Body of pancreas (tissue), 4 donors: ENCODE measurements around the gene MTFMT. TPM values are rescaled to one million over a fixed set of nuclear protein-coding genes. Genes with fewer than 3 reads are reported as not detected.

Experiments
- ATAC-seq: fragments of 150-250 bp; one replicate; pipeline ENCODE4 v1.9.1; 2016
- DNase-seq, 4 donors: peaks; one replicate each; pipeline ENCODE4 v3.0.0-alpha.2; 2019
- H3K27ac ChIP-seq, 4 donors: fragments of 200-600 bp; sonication (generic); 1 replicate in 3 of 4; 2 replicates in 1 of 4; pipeline versions ENCODE4 v1.5.1 to v1.6.1; 2016 to 2019; ENCODE audit warnings: mild to moderate bottlenecking in 1 of 4, mixed read lengths in 1 of 4, moderate library complexity in 1 of 4
- H3K27me3 ChIP-seq, 2 donors: fragments of 200-600 bp; sonication (generic); one replicate each; pipeline ENCODE4 v1.6.0; 2016; ENCODE audit warnings: mild to moderate bottlenecking in 1 of 2
- H3K36me3 ChIP-seq, 2 donors: fragments of 200-600 bp; sonication (generic); replicated peaks in 1 of 2; 2 replicates each; pipeline ENCODE4 v1.5.1; 2016; ENCODE audit warnings: low read depth in 2 of 2; ENCODE audit not compliant: insufficient read depth in 1 of 2
- H3K4me1 ChIP-seq: fragments of 200-600 bp; sonication (generic); one replicate; pipeline ENCODE4 v1.6.0; 2016
- H3K4me3 ChIP-seq, 2 donors: fragments of 200-600 bp; sonication (generic); 1 replicate in 1 of 2; 2 replicates in 1 of 2; pipeline ENCODE4 v1.5.1; 2016 to 2019
- H3K9me3 ChIP-seq, 3 donors: fragments of 200-600 bp; sonication (generic); 1 replicate in 2 of 3; 2 replicates in 1 of 3; pipeline ENCODE4 v1.5.1; 2016
- POLR2A ChIP-seq, 3 donors: fragments of 450-650 bp; IDR thresholded peaks; one replicate each; pipeline ENCODE4 v1.6.1; 2016; ENCODE audit warnings: antibody characterized with exemption in 3 of 3, mild to moderate bottlenecking in 2 of 3
- WGBS, 2 donors: methylation state at CpG; one replicate each; pipeline ENCODE4 v1.1.5; 2017; 5-methylcytosine and 5-hydroxymethylcytosine counted together
- intact Hi-C: fragments of 100-400 bp; cut with DNase I; formaldehyde crosslinking; loops from one replicate; pipeline ENCODE4 v1.15.1; 2023
- total RNA-seq, 2 donors: library from RNA; depleted of rRNA; stranded (reverse); fragments of >200 nt; gene quantifications; one replicate each; pipeline ENCODE4 v1.1.0, GENCODE V29; 2016
- TF ChIP-seq, protein P1 (sequence below), 7 experiments: fragments of 450-650 bp in 4 of 7; fragments of 200-600 bp in 3 of 7; sonication (generic) in 3 of 7; IDR thresholded peaks; one replicate each; pipeline ENCODE4 v1.5.1; 2016 to 2019; ENCODE audit warnings: antibody characterized with exemption in 7 of 7

The MTFMT gene
- total RNA-seq, 2 donors from 2014 or later = 10.1 to 22.1 TPM

DNA sequence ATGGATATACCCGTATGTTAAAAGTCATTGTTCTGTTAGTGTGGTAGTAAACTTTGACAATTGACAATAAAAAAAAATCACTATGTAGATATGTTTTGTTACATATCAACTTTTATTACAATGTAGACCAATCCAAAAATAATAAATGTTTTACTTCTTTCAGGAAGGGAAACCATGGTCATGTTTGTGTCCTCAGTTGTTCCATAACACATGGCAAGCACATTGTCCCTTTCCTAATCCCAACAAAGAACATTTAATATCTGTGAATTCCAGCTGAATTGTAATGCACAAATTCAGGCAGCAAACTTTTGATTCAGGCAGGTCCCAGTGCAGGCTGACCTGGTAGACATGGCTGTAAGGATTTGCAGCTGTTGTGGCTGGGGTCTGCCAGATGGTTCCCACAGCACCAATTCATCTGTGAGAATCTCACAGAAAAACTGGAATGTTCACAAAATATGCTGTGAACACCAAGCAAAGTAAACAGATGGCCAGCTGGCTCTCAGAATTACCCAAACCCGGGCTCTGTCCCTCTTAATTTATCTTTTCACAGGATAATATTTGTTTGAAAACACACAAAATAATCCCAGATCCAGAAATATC, 37.8 kb downstream of the MTFMT start:
- no peak for DNase-seq
- Histone ChIP-seq H3K27ac (no peak overlapping the region), H3K27me3 (no peaks in the 10 kb centered on the region), H3K4me1 (peaks cover 20% of the 10 kb centered on the region), H3K4me3 (no peak overlapping the region), H3K36me3 (no peaks in the 10 kb centered on the region), H3K9me3 (no peaks in the 10 kb centered on the region)
- ATAC-seq = no peak
- WGBS, 2 donors = 49 to 51% methylated on average over 2 of the region's 2 CpGs
- intact Hi-C loops = no loop called here
- TF ChIP-seq, protein P1, sequence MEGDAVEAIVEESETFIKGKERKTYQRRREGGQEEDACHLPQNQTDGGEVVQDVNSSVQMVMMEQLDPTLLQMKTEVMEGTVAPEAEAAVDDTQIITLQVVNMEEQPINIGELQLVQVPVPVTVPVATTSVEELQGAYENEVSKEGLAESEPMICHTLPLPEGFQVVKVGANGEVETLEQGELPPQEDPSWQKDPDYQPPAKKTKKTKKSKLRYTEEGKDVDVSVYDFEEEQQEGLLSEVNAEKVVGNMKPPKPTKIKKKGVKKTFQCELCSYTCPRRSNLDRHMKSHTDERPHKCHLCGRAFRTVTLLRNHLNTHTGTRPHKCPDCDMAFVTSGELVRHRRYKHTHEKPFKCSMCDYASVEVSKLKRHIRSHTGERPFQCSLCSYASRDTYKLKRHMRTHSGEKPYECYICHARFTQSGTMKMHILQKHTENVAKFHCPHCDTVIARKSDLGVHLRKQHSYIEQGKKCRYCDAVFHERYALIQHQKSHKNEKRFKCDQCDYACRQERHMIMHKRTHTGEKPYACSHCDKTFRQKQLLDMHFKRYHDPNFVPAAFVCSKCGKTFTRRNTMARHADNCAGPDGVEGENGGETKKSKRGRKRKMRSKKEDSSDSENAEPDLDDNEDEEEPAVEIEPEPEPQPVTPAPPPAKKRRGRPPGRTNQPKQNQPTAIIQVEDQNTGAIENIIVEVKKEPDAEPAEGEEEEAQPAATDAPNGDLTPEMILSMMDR (IDR thresholded peaks at IDR 0.05) = no peak
- no peak for TF ChIP-seq POLR2A (IDR thresholded peaks at IDR 0.05)

DNA sequence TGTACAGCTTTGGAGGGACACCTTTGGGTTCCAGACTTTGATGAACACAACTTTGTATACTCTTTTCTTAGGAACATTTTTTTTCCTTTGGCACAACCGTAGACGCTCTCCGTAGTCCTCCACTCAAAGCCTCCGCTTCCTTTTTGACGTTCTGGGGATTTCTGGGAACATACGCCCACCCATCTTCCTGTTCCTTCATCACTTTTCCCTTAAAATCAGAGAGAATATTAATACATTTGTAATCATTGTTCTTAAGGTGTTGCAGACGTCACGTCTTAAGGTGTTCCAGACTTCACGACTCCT, 39.3 kb downstream of the MTFMT start:
- Histone ChIP-seq H3K27me3 (no peaks in the 10 kb centered on the region), H3K4me1 (peaks cover 30% of the 10 kb centered on the region), H3K9me3 (no peaks in the 10 kb centered on the region), H3K36me3 (no peaks in the 10 kb centered on the region), H3K27ac (peak overlapping the region; percentile 72 to 94 (median 86)), H3K4me3 (peak overlapping the region in 1 of 2 donors; percentile 98)
- no peak for ATAC-seq
- TF ChIP-seq, protein P1 (IDR thresholded peaks at IDR 0.05) = no peak
- no peak for TF ChIP-seq POLR2A (IDR thresholded peaks at IDR 0.05)
- WGBS, 2 donors = 2% methylated on average over 9 of the region's 9 CpGs
- intact Hi-C loops = no loop called here
- DNase-seq = no peak

DNA sequence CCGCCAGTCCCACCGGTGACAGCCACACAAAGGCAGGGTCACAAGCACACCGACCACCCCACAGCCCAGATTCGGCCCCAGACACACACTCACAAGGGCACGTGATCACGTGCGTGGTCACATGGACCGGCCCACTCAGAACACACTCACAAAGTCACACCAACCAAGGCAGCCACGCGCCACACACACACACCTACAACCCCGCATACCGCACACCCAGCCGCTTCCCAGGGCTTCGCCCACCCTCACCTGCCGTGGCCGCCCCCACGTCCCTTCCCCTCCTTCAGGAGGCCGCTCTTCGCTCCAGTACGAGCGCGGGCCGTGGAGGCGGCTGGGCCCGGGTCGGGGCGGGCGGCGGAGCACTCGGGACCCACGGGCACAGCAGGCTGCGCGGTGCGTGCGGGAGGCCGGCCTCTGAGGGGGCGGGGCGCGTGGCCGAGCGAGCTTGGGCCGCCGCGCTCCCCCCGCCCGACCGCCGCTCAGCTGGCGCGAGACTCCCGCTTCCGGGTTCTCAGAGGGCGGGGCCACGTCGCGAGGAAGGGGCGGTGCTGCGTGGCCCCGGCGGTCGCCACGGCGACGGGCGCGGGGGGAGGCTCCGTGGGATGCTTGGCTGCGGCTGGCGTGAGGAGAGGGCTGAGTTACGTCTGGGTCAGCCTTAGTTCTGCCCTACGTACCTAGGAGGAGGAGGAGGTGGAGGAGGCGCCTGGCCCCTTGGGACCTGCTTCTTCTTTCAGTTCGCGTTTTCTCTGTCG, 39.8 kb downstream of the MTFMT start, which contains the start of gene SPG21:
TSS of gene SPG21 (minus strand) at position 499 of the 752 bp plus-strand sequence. CDS start 6,345 bp downstream, outside the sequence.
- Histone ChIP-seq H3K36me3 (no peaks in the 10 kb centered on the region), H3K4me3 (peak within 1 kb of the TSS; percentile 70 to 98), H3K27ac (peak within 1 kb of the TSS; percentile 76 to 94 (median 86)), H3K27me3 (no peaks in the 10 kb centered on the region), H3K9me3 (no peaks in the 10 kb centered on the region), H3K4me1 (peaks cover 32% of the 10 kb centered on the region)
- ATAC-seq (peak; percentile 94), DNase-seq (peak; percentile 94)
- WGBS, 2 donors = 0% methylated on average over 23 to 37 of the region's 75 CpGs
- intact Hi-C loops = no loop called here
- TF ChIP-seq, protein P1 (IDR thresholded peaks at IDR 0.05) = peak in 1 of 7 experiments; percentile 9
- peak; percentile 64 to 87 (median 86) for TF ChIP-seq POLR2A (IDR thresholded peaks at IDR 0.05)

DNA sequence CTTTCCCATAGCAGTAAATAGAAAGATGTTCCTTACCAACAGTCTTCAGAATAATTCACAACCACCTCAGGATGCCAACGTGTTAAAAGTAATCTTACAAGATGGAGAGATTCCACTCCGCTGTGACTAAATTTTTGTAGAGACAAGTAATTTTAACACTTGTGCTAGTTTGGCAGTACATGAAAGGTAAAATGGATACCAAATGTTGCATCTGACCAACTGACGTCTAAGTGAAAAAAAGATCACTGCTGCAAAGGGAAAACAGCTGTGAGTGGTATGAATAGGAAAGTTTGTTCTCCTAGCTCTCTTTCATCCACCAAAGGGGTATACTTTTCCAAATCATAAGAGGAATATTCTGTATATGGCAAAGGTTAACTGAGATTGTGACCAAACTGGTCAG, 42.3 kb downstream of the MTFMT start:
- Histone ChIP-seq H3K4me1 (peaks cover 32% of the 10 kb centered on the region), H3K27me3 (no peaks in the 10 kb centered on the region), H3K4me3 (no peak overlapping the region), H3K9me3 (no peaks in the 10 kb centered on the region), H3K27ac (no peak overlapping the region), H3K36me3 (no peaks in the 10 kb centered on the region)
- intact Hi-C loops = no loop called here
- no peak for ATAC-seq
- TF ChIP-seq POLR2A (IDR thresholded peaks at IDR 0.05) = no peak
- TF ChIP-seq, protein P1 (IDR thresholded peaks at IDR 0.05) = no peak
- DNase-seq = no peak
- 64 to 69% methylated on average over 3 of the region's 3 CpGs for WGBS, 2 donors
